ENCODE measurements around the gene PPM1L.
"Not testable (repeated sequence)": the region's sequence is repeated elsewhere in the genome, so short reads cannot be mapped to it uniquely, and the experiment has no call there.

Gene PPM1L

GRCh38 chr3:160987982-160988964, 232.2 kb downstream of the PPM1L start:
- no peak for DNase-seq (ENCODE audit: low spot score)
- no peak for TF ChIP-seq CTCF (IDR thresholded peaks at IDR 0.05; ENCODE audit: extremely low read depth, missing control alignments)

- no peak for TF ChIP-seq CTCF (IDR thresholded peaks at IDR 0.05; ENCODE audit: extremely low read depth, missing control alignments)
- no peak for DNase-seq (ENCODE audit: low spot score)
These were observed 234.4 kb downstream of the PPM1L start for GRCh38 chr3:160990446-160990845.

- DNase-seq (ENCODE audit: low spot score), result no peak
- no peak for TF ChIP-seq CTCF (IDR thresholded peaks at IDR 0.05; ENCODE audit: extremely low read depth, missing control alignments)
These were observed 236.7 kb downstream of the PPM1L start for GRCh38 chr3:160992712-160993111.

- TF ChIP-seq CTCF (IDR thresholded peaks at IDR 0.05; ENCODE audit: extremely low read depth, missing control alignments), result no peak
- DNase-seq (ENCODE audit: low spot score), result no peak
These were observed 240.8 kb downstream of the PPM1L start for GRCh38 chr3:160996811-160997210.

- DNase-seq (ENCODE audit: low spot score), result no peak
- no peak for TF ChIP-seq CTCF (IDR thresholded peaks at IDR 0.05; ENCODE audit: extremely low read depth, missing control alignments)
These were observed 242.6 kb downstream of the PPM1L start for GRCh38 chr3:160998581-160998980.

GRCh38 chr3:160999274-160999673, 243.2 kb downstream of the PPM1L start:
- no peak for TF ChIP-seq CTCF (IDR thresholded peaks at IDR 0.05; ENCODE audit: extremely low read depth, missing control alignments)

GRCh38 chr3:161008086-161008485, 252.1 kb downstream of the PPM1L start:
- TF ChIP-seq CTCF (IDR thresholded peaks at IDR 0.05; ENCODE audit: extremely low read depth, missing control alignments), result no peak
- DNase-seq (ENCODE audit: low spot score), result no peak

More at GRCh38 chr3:160999274-160999673, 243.2 kb downstream of the PPM1L start:
- no peak for DNase-seq (ENCODE audit: low spot score)

GRCh38 chr3:161010151-161010550, 254.1 kb downstream of the PPM1L start:
- DNase-seq (ENCODE audit: low spot score), result not testable (repeated sequence)
